WTC11 (cell line): ENCODE results near the gene OR12D1.

ENCODE experiments used
- CBFB ChIP-seq: sonication (generic); formaldehyde crosslinking; IDR thresholded peaks from 2 replicates; pipeline ENCODE4 v1.8.1; 2022; ENCODE audit warnings: mild to moderate bottlenecking, low read depth, missing genetic modification reagents
- SMAD3 ChIP-seq: sonication (generic); formaldehyde crosslinking; IDR thresholded peaks from 2 replicates; pipeline ENCODE4 v1.8.0; 2022; ENCODE audit warnings: missing genetic modification reagents, mild to moderate bottlenecking, borderline replicate concordance
- ZNF416 ChIP-seq: fragments of 250-450 bp; sonication (Bioruptor Pico); IDR thresholded peaks from 2 replicates; pipeline ENCODE4 v1.9.0; 2021; ENCODE audit warnings: mild to moderate bottlenecking, inconsistent platforms
- TF ChIP-seq, protein P1 (sequence below): fragments of 200-600 bp; IDR thresholded peaks from 2 replicates; pipeline ENCODE4 v1.8.0; 2022; ENCODE audit warnings: antibody characterized with exemption
- TF ChIP-seq, protein P2 (sequence below): sonication (generic); formaldehyde crosslinking; IDR thresholded peaks from 2 replicates; pipeline ENCODE4 v1.8.0; 2022; ENCODE audit warnings: mild to moderate bottlenecking, missing genetic modification reagents
- TF ChIP-seq, protein P3 (sequence below): sonication (generic); formaldehyde crosslinking; IDR thresholded peaks from 2 replicates; pipeline ENCODE4 v1.8.1; 2022; ENCODE audit warnings: low read depth, missing genetic modification reagents, borderline replicate concordance

DNA sequence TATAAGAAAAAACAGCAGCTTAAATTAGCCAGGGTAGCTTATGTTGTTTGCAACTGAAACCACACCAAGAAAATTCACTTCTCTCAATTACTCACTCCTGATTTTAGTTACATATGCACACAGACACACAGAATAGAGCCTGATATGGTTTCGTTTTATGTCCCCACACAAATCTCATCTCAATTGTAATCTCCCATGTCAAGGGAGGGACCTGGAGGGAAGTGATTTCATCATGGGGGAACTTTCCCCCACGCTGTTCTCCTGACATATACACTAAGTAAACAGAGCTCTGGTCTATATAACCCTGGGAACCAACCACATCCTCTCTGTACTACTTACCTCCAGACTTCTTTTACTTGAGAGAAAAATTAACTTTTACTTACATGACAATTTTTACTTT is 9.8 kb downstream of the OR12D1 start:
- TF ChIP-seq, protein P1, sequence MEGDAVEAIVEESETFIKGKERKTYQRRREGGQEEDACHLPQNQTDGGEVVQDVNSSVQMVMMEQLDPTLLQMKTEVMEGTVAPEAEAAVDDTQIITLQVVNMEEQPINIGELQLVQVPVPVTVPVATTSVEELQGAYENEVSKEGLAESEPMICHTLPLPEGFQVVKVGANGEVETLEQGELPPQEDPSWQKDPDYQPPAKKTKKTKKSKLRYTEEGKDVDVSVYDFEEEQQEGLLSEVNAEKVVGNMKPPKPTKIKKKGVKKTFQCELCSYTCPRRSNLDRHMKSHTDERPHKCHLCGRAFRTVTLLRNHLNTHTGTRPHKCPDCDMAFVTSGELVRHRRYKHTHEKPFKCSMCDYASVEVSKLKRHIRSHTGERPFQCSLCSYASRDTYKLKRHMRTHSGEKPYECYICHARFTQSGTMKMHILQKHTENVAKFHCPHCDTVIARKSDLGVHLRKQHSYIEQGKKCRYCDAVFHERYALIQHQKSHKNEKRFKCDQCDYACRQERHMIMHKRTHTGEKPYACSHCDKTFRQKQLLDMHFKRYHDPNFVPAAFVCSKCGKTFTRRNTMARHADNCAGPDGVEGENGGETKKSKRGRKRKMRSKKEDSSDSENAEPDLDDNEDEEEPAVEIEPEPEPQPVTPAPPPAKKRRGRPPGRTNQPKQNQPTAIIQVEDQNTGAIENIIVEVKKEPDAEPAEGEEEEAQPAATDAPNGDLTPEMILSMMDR = no peak
- TF ChIP-seq CBFB (CRISPR knock-in tag) = no peak
- TF ChIP-seq, protein P2, sequence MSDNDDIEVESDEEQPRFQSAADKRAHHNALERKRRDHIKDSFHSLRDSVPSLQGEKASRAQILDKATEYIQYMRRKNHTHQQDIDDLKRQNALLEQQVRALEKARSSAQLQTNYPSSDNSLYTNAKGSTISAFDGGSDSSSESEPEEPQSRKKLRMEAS = no peak
- TF ChIP-seq, protein P3, sequence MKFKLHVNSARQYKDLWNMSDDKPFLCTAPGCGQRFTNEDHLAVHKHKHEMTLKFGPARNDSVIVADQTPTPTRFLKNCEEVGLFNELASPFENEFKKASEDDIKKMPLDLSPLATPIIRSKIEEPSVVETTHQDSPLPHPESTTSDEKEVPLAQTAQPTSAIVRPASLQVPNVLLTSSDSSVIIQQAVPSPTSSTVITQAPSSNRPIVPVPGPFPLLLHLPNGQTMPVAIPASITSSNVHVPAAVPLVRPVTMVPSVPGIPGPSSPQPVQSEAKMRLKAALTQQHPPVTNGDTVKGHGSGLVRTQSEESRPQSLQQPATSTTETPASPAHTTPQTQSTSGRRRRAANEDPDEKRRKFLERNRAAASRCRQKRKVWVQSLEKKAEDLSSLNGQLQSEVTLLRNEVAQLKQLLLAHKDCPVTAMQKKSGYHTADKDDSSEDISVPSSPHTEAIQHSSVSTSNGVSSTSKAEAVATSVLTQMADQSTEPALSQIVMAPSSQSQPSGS (CRISPR knock-in tag) = no peak
- no peak for TF ChIP-seq SMAD3 (CRISPR knock-in tag)
- TF ChIP-seq ZNF416 = no peak
